Smooth muscle cell of the brain vasculature (primary cell): ENCODE data around the gene BCOR.

Experiments used
- DNase-seq: peaks from one replicate; pipeline ENCODE4 v3.0.0-alpha.2; 2012; ENCODE audit warnings: low read depth, low spot score

The BCOR gene

DNA sequence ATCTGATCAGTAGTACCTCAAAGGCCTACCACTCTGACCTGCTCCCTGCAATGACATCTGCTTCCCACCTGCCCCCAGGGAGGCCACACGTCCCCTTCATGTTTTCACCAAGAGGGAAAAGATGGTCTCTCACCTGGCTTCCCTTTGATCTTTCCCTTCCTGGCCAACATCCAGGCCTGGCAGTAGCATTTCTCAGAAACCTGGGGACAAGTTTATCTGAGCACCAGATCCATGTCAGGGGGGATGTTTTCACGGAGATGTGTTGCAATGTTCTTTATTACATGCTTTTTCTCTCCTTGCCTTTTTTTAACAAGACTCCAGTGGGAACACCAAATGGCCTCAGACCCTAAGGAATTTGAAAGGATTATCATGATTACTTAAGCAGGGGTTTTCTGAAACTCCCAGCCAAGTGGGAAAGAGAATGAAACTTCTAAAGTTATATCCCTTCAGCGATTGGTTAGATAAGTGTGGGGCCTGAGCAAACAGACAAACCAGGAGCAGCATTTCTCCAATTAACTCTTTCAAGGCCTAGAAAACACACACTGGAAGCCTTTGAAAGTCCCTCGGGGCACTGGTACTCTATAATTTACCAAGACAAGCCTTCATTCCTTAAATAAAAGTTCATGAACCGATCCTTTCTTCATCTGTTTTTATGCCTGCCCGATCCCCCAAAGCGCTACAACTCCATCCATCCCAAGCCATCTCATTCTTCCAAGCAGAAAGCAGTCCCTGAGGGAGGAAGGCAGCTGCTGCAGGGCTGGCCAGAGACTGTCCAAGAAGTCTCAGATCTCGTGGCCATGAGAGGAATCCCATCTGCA lies 94.1 kb downstream of the BCOR start:
- no peak for DNase-seq

DNA sequence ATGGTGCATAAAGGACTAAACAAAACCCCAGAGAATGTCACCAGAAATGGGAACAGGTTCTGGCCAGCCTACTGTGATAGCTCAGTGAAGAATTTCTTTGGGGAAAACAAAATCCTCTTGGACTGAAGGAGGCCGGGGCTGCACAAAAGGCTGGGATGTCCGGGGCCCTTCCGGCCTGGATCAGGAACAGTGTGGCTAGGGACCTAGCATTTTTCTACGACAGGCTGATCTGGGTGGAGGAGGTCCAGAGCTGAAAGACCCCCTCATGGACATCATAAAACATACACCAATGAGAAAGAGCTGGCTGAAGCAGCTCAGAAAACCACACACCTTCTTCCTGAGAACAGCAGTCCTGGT lies 94.7 kb downstream of the BCOR start:
- DNase-seq: no peak
